H9 (cell line): ENCODE measurements around the gene CAMTA1. TPM values are rescaled to one million over a fixed set of nuclear protein-coding genes. Genes with fewer than 3 reads are reported as not detected.

Experiments
- DNase-seq: peaks from one replicate; pipeline ENCODE4 v3.0.0-alpha.2; 2017
- H2AFZ ChIP-seq: one replicate; pipeline ENCODE4 v1.6.1; 2013; ENCODE audit warnings: mild to moderate bottlenecking, low read length, control low read depth, moderate library complexity
- H2AK5ac ChIP-seq: 2 replicates; pipeline ENCODE4 v1.6.1; 2013; ENCODE audit warnings: low read length, control low read depth, mixed read lengths; ENCODE audit not compliant: insufficient read length
- H2BK120ac ChIP-seq: one replicate; pipeline ENCODE4 v1.6.1; 2013; ENCODE audit warnings: low read depth, mild to moderate bottlenecking, low read length, control low read depth, inconsistent platforms; ENCODE audit not compliant: poor library complexity, severe bottlenecking
- H2BK12ac ChIP-seq: 2 replicates; pipeline ENCODE4 v1.6.1; 2013; ENCODE audit warnings: low read length, control low read depth, mixed read lengths, low read depth; ENCODE audit not compliant: insufficient read length
- H2BK15ac ChIP-seq: 2 replicates; pipeline ENCODE4 v1.6.1; 2013; ENCODE audit warnings: low read depth, low read length, control low read depth
- H2BK20ac ChIP-seq: one replicate; pipeline ENCODE4 v1.6.1; 2013; ENCODE audit warnings: low read depth, mild to moderate bottlenecking, low read length, control low read depth, inconsistent platforms; ENCODE audit not compliant: poor library complexity, severe bottlenecking
- H2BK5ac ChIP-seq: 2 replicates; pipeline ENCODE4 v1.6.1; 2013; ENCODE audit warnings: low read length, control low read depth, mixed read lengths; ENCODE audit not compliant: insufficient read length
- H3K14ac ChIP-seq: 2 replicates; pipeline ENCODE4 v1.6.1; 2013; ENCODE audit warnings: low read length, control low read depth; ENCODE audit not compliant: insufficient read depth
- H3K18ac ChIP-seq: 2 replicates; pipeline ENCODE4 v1.6.1; 2013; ENCODE audit warnings: low read depth, mild to moderate bottlenecking, mixed read lengths, low read length, control low read depth; ENCODE audit not compliant: insufficient read length
- H3K23ac ChIP-seq: 2 replicates; pipeline ENCODE4 v1.6.1; 2013; ENCODE audit warnings: low read length, control low read depth, mixed read lengths, low read depth; ENCODE audit not compliant: insufficient read length
- H3K23me2 ChIP-seq: 2 replicates; pipeline ENCODE4 v1.6.1; 2013; ENCODE audit warnings: low read depth, mild to moderate bottlenecking, mixed read lengths, low read length, control low read depth; ENCODE audit not compliant: insufficient read length, poor library complexity, severe bottlenecking
- H3K27ac ChIP-seq: 2 replicates; pipeline ENCODE4 v1.5.1; 2013; ENCODE audit warnings: low read length, control low read depth, mixed read lengths, low read depth; ENCODE audit not compliant: insufficient read length
- H3K27me3 ChIP-seq: 2 replicates; pipeline ENCODE4 v1.6.1; 2013; ENCODE audit warnings: low read length, control low read depth, inconsistent platforms; ENCODE audit not compliant: insufficient read depth
- H3K4ac ChIP-seq: 2 replicates; pipeline ENCODE4 v1.6.1; 2013; ENCODE audit warnings: low read depth, mild to moderate bottlenecking, control low read depth, inconsistent platforms, low read length, moderate library complexity
- H3K4me1 ChIP-seq: 2 replicates; pipeline ENCODE4 v1.6.1; 2013; ENCODE audit warnings: low read length, control low read depth, inconsistent platforms; ENCODE audit not compliant: insufficient read depth
- H3K4me2 ChIP-seq: 2 replicates; pipeline ENCODE4 v1.6.1; 2013; ENCODE audit warnings: low read length, control low read depth, mixed read lengths; ENCODE audit not compliant: insufficient read length, insufficient read depth
- H3K56ac ChIP-seq: 2 replicates; pipeline ENCODE4 v1.6.1; 2013; ENCODE audit warnings: low read depth, mild to moderate bottlenecking, mixed read lengths, low read length, control low read depth; ENCODE audit not compliant: insufficient read length
- H3K79me1 ChIP-seq: 2 replicates; pipeline ENCODE4 v1.6.1; 2013; ENCODE audit warnings: low read depth, mild to moderate bottlenecking, moderate library complexity, low read length, control low read depth, inconsistent platforms; ENCODE audit not compliant: insufficient read depth, poor library complexity, severe bottlenecking
- H3K79me2 ChIP-seq: 2 replicates; pipeline ENCODE4 v1.6.1; 2013; ENCODE audit warnings: low read length, control low read depth, inconsistent platforms; ENCODE audit not compliant: insufficient read depth
- H3K9ac ChIP-seq: 2 replicates; pipeline ENCODE4 v1.6.1; 2013; ENCODE audit warnings: low read length, control low read depth, mixed read lengths; ENCODE audit not compliant: insufficient read length; ENCODE audit errors: extremely low read depth
- H3K9me3 ChIP-seq: one replicate; pipeline ENCODE4 v1.6.1; 2013; ENCODE audit warnings: low read depth, low read length, inconsistent platforms; ENCODE audit not compliant: control insufficient read depth
- H3T11ph ChIP-seq: one replicate; pipeline ENCODE4 v1.6.1; 2013; ENCODE audit warnings: mild to moderate bottlenecking, low read length, control low read depth, inconsistent platforms
- H4K20me1 ChIP-seq: one replicate; pipeline ENCODE4 v1.6.1; 2013; ENCODE audit not compliant: control insufficient read depth, insufficient read length, insufficient read depth
- H4K5ac ChIP-seq: 2 replicates; pipeline ENCODE4 v1.6.1; 2013; ENCODE audit warnings: low read depth, mild to moderate bottlenecking, mixed read lengths, low read length, control low read depth; ENCODE audit not compliant: insufficient read length
- H4K8ac ChIP-seq: replicated peaks from 2 replicates; pipeline ENCODE4 v1.6.1; 2013; ENCODE audit warnings: low read length, control low read depth, mixed read lengths, low read depth; ENCODE audit not compliant: insufficient read length
- H4K91ac ChIP-seq: 2 replicates; pipeline ENCODE4 v1.6.1; 2013; ENCODE audit warnings: low read depth, mild to moderate bottlenecking, moderate library complexity, mixed read lengths, low read length, control low read depth; ENCODE audit not compliant: insufficient read length
- H3K27ac Mint-ChIP-seq, 3 experiments: 2 replicates in 2 of 3; 3 replicates in 1 of 3; pipeline ENCODE4 v1.8.0; 2020 to 2021; ENCODE audit warnings: mixed read lengths in 3 of 3, mild to moderate bottlenecking in 1 of 3, moderate library complexity in 1 of 3
- H3K27me3 Mint-ChIP-seq: 2 replicates; pipeline ENCODE4 v1.8.0; 2021; ENCODE audit warnings: low read depth, mild to moderate bottlenecking, moderate library complexity, mixed read lengths
- H3K36me3 Mint-ChIP-seq, 3 experiments: 2 replicates in 2 of 3; 3 replicates in 1 of 3; pipeline ENCODE4 v1.8.0; 2020 to 2021; ENCODE audit warnings: low read depth in 3 of 3, mixed read lengths in 3 of 3; ENCODE audit not compliant: insufficient read depth in 1 of 3
- H3K4me1 Mint-ChIP-seq, 2 experiments: 2 replicates each; pipeline ENCODE4 v1.8.0; 2020; ENCODE audit warnings: mixed read lengths in 2 of 2
- H3K4me3 Mint-ChIP-seq, 2 experiments: 2 replicates in 1 of 2; 3 replicates in 1 of 2; pipeline ENCODE4 v1.8.0; 2020 to 2021; ENCODE audit warnings: mild to moderate bottlenecking in 2 of 2, mixed read lengths in 2 of 2, moderate library complexity in 1 of 2
- H3K9me3 Mint-ChIP-seq, 2 experiments: 2 replicates in 1 of 2; 3 replicates in 1 of 2; pipeline ENCODE4 v1.8.0; 2020; ENCODE audit warnings: mild to moderate bottlenecking in 2 of 2, mixed read lengths in 2 of 2, moderate library complexity in 1 of 2
- WGBS: extraction: QIAGEN DNeasy Blood & Tissue Kit; methylation state at CpG from one replicate; pipeline ENCODE4 v1.1.7; 2013; ENCODE audit warnings: missing lambda C conversion rate, low lambda C conversion rate, mixed read lengths; ENCODE audit not compliant: insufficient read length; ENCODE audit errors: extremely low coverage; 5-methylcytosine and 5-hydroxymethylcytosine counted together
- total RNA-seq: library from RNA; stranded (reverse); gene quantifications from 2 replicates; pipeline ENCODE4 v1.2.1, GENCODE V29; 2021
- TF ChIP-seq, protein P1 (sequence below): fragments of 200-600 bp; sonication (generic); conservative IDR thresholded peaks from 3 replicates; pipeline ENCODE4 v1.8.0; 2021; ENCODE audit warnings: antibody characterized with exemption, mild to moderate bottlenecking

The CAMTA1 gene
- total RNA-seq, 1 experiment from 2014 or later, result 115 TPM

DNA sequence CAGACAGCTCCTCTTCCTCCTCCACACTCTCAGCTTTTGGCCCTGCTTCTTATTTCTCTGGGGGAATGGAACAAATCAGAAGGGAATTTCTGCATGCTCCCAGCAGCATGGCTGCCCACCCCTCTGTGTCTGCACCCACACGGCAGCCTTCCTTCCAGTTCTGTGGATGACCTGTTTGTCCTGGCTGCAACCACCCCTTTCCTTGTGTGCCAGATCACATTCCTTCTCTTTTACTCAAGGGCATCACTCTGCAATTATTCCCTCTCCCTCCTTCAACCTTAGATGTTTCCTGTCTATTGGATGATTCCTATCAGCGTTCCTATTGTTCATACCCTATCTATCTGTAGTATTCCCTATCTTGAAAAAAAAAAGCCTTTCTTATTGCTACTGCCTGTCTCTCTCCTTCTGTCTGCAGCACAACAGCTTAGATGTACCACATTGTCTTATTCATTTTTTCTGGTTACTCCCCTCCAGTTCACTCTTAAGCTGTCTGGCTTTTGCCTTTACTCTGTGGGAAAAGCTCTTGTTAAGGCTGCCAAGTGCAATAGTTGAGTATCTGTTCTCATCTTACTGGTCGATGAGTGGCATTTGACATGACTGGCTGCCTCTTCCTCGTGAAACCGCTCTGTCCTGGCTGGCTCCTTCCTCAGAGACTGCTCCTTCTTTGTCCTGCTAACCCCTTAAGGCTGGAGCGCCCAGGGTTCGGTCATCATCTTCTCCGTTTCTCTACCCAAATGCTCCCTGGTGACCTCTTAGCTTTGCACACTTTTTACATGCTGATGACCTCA is 351.1 kb downstream of the CAMTA1 start:
- Mint-ChIP-seq H3K4me3 (no peak overlapping the region), H3K4me1 (peaks cover 24 to 34% of the 10 kb centered on the region in 2 experiments), H3K27me3 (peaks cover 3% of the 10 kb centered on the region), H3K27ac (0 out of 7 replicates have a peak overlapping the region, but pooled peaks of 1 of the 3 experiments have one; percentile 21), H3K9me3 (no peaks in the 10 kb centered on the region), H3K36me3 (no peaks in the 10 kb centered on the region)
- TF ChIP-seq, protein P1, sequence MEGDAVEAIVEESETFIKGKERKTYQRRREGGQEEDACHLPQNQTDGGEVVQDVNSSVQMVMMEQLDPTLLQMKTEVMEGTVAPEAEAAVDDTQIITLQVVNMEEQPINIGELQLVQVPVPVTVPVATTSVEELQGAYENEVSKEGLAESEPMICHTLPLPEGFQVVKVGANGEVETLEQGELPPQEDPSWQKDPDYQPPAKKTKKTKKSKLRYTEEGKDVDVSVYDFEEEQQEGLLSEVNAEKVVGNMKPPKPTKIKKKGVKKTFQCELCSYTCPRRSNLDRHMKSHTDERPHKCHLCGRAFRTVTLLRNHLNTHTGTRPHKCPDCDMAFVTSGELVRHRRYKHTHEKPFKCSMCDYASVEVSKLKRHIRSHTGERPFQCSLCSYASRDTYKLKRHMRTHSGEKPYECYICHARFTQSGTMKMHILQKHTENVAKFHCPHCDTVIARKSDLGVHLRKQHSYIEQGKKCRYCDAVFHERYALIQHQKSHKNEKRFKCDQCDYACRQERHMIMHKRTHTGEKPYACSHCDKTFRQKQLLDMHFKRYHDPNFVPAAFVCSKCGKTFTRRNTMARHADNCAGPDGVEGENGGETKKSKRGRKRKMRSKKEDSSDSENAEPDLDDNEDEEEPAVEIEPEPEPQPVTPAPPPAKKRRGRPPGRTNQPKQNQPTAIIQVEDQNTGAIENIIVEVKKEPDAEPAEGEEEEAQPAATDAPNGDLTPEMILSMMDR, result no peak
- H2AK5ac ChIP-seq, result no peak overlapping the region
- no peak overlapping the region for H2BK15ac ChIP-seq
- no peaks in the 10 kb centered on the region for H3K27me3 ChIP-seq
- H3K23me2 ChIP-seq, result no peaks in the 10 kb centered on the region
- H4K20me1 ChIP-seq, result no peaks in the 10 kb centered on the region
- H4K5ac ChIP-seq, result no peak overlapping the region
- H3K18ac ChIP-seq, result no peak overlapping the region
- H2BK20ac ChIP-seq, result no peak overlapping the region
- H4K91ac ChIP-seq, result no peak overlapping the region
- H3K79me1 ChIP-seq, result no peaks in the 10 kb centered on the region
- H3K9me3 ChIP-seq, result no peaks in the 10 kb centered on the region
- no peak overlapping the region for H3K9ac ChIP-seq
- no peak overlapping the region for H3T11ph ChIP-seq
- no peak overlapping the region for H3K56ac ChIP-seq
- no peak overlapping the region for H3K4me2 ChIP-seq
- no peak overlapping the region for H4K8ac ChIP-seq
- H3K14ac ChIP-seq, result no peak overlapping the region
- H3K4me1 ChIP-seq, result no peaks in the 10 kb centered on the region
- H3K23ac ChIP-seq, result no peak overlapping the region
- no peak overlapping the region for H3K4ac ChIP-seq
- H2BK5ac ChIP-seq, result no peak overlapping the region
- no peak overlapping the region for H3K27ac ChIP-seq
- no CpG with 5 or more reads among the region's 8 CpGs for WGBS
- no peak overlapping the region for H2AFZ ChIP-seq
- H2BK120ac ChIP-seq, result no peak overlapping the region
- H3K79me2 ChIP-seq, result no peaks in the 10 kb centered on the region
- H2BK12ac ChIP-seq, result no peak overlapping the region
- no peak for DNase-seq
